Calu3 (cell line): Measurements from ENCODE around the gene FER1L5. TPM values are rescaled to one million over a fixed set of nuclear protein-coding genes. Genes with fewer than 3 reads are reported as not detected.

Experiments used
- BruUV-seq: library from RNA; stranded (reverse); fragments of 400-500 nt; replicated peaks from 2 replicates; lab custom pipeline; 2021; lab: Mats Ljungman, UMichigan
- CTCF ChIA-PET: fragments of 300-600 bp; sonication (Branson Sonifier 250); formaldehyde crosslinking; loops from one replicate; lab custom pipeline; 2022; ENCODE audit warnings: antibody characterized with exemption; lab: Charles Lee
- DNase-seq: peaks from one replicate; pipeline ENCODE4 v3.0.0; 2022
- H3K27ac Mint-ChIP-seq: one replicate; pipeline ENCODE4 v1.8.0; 2022; ENCODE audit warnings: mixed read lengths; ENCODE audit not compliant: unreplicated experiment
- H3K27me3 Mint-ChIP-seq: one replicate; pipeline ENCODE4 v1.8.0; 2022; ENCODE audit warnings: mixed read lengths; ENCODE audit not compliant: unreplicated experiment
- H3K36me3 Mint-ChIP-seq: one replicate; pipeline ENCODE4 v1.8.0; 2022; ENCODE audit warnings: mild to moderate bottlenecking, moderate library complexity, mixed read lengths; ENCODE audit not compliant: insufficient read depth, unreplicated experiment
- H3K4me1 Mint-ChIP-seq: one replicate; pipeline ENCODE4 v1.8.0; 2022; ENCODE audit warnings: mild to moderate bottlenecking, low read depth, mixed read lengths; ENCODE audit not compliant: unreplicated experiment
- H3K4me3 Mint-ChIP-seq: one replicate; pipeline ENCODE4 v1.8.0; 2022; ENCODE audit warnings: mild to moderate bottlenecking, low read depth, moderate library complexity, mixed read lengths; ENCODE audit not compliant: unreplicated experiment
- H3K9me3 Mint-ChIP-seq: one replicate; pipeline ENCODE4 v1.8.0; 2022; ENCODE audit warnings: low read depth, mixed read lengths; ENCODE audit not compliant: unreplicated experiment
- intact Hi-C: fragments of 100-400 bp; cut with micrococcal nuclease; formaldehyde crosslinking; loops from one replicate; pipeline ENCODE4 v1.10.0; 2022; ENCODE audit not compliant: unreplicated experiment
- total RNA-seq: library from RNA; stranded (reverse); gene quantifications from 2 replicates; pipeline ENCODE4 v1.2.3, GENCODE V29; 2022
- TF ChIP-seq, protein P1 (sequence below): fragments of 200-600 bp; IDR thresholded peaks from one replicate; pipeline ENCODE4 v1.8.0; 2022; ENCODE audit warnings: antibody characterized with exemption; ENCODE audit not compliant: unreplicated experiment

The FER1L5 gene
- total RNA-seq, 1 experiment from 2014 or later, result not detected

DNA sequence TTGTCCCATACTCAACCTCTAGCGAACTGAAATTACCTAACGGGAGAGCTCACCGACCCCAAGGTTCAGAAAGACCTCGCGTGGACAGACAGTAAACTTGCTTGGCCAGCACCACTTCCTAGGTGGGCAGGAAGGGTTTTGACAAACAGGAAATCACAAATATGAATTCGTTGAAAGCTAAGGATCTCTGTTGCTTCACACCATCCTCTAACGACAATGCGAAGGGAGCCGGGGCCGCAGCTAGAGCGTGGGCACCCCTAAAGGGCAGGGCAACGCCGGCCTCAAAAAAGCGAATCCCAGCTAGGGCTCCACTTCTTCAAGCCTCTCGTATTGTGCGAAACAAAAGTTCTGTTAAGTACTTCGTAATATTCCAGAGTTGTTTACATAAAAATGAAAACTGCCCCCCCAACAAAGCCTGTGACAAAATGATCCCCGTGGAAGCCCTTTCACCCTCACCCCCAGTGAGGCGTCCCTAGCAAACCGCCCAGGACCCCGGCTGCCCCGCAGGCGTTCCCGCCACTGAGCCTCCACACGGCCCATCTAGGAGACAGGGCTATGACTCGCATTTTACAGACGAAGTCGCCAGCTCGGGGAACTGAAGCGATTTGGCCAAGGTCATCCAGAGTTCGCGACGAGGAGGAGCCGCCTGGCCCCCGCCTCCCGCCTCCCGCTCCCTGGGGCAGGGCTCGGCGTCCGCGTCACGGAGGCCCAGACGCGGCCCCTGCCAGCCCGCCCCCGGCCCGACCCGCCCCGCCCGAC, 5.0 kb upstream of the FER1L5 start:
- H3K36me3 Mint-ChIP-seq, result peaks cover 42% of the 10 kb centered on the region
- BruUV-seq, result no TSS peak
- intact Hi-C loops, result loop anchor here (5.0 kb wide), 2 partner anchors 125 to 180 kb away; partner anchors contain the start of genes CNNM3 and CNNM4
- CTCF ChIA-PET, result interaction anchor here (0.7 to 2.4 kb wide), 7 partner anchors 28 to 273 kb away, joined by 3 to 7 read pairs (median 3); no protein-coding TSS in a partner anchor
- H3K4me1 Mint-ChIP-seq, result peaks cover 19% of the 10 kb centered on the region
- H3K27ac Mint-ChIP-seq, result peak overlapping the region; percentile 60
- DNase-seq, result peak; percentile 89
- TF ChIP-seq, protein P1, sequence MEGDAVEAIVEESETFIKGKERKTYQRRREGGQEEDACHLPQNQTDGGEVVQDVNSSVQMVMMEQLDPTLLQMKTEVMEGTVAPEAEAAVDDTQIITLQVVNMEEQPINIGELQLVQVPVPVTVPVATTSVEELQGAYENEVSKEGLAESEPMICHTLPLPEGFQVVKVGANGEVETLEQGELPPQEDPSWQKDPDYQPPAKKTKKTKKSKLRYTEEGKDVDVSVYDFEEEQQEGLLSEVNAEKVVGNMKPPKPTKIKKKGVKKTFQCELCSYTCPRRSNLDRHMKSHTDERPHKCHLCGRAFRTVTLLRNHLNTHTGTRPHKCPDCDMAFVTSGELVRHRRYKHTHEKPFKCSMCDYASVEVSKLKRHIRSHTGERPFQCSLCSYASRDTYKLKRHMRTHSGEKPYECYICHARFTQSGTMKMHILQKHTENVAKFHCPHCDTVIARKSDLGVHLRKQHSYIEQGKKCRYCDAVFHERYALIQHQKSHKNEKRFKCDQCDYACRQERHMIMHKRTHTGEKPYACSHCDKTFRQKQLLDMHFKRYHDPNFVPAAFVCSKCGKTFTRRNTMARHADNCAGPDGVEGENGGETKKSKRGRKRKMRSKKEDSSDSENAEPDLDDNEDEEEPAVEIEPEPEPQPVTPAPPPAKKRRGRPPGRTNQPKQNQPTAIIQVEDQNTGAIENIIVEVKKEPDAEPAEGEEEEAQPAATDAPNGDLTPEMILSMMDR, result no peak
- H3K27me3 Mint-ChIP-seq, result no peaks in the 10 kb centered on the region
- H3K9me3 Mint-ChIP-seq, result no peaks in the 10 kb centered on the region
- H3K4me3 Mint-ChIP-seq, result peak overlapping the region; percentile 79

- TSS peak; percentile 79 for BruUV-seq
- peaks cover 38% of the 10 kb centered on the region for H3K36me3 Mint-ChIP-seq
- DNase-seq, result peak; percentile 93
- no peaks in the 10 kb centered on the region for H3K9me3 Mint-ChIP-seq
- intact Hi-C loops, result loop anchor here (5.0 kb wide), 2 partner anchors 124 to 179 kb away; partner anchors contain the start of genes CNNM3 and CNNM4
- TF ChIP-seq, protein P1, result no peak
- H3K27ac Mint-ChIP-seq, result peak within 1 kb of the TSS; percentile 60
- CTCF ChIA-PET, result interaction anchor here (0.7 to 2.4 kb wide), 5 partner anchors 27 to 274 kb away, joined by 3 to 7 read pairs (median 3); no protein-coding TSS in a partner anchor
- H3K4me3 Mint-ChIP-seq, result peak within 1 kb of the TSS; percentile 79
- peaks cover 19% of the 10 kb centered on the region for H3K4me1 Mint-ChIP-seq
- no peaks in the 10 kb centered on the region for H3K27me3 Mint-ChIP-seq
Observed at GRCh38 chr2:96638144-96639121, 4.1 kb upstream of the FER1L5 start, which contains the start of gene KANSL3. Gene KANSL3 (minus strand): TSS chr2:96638312. CDS start chr2:96637135, 1,177 bp downstream.

GRCh38 chr2:96647681-96648080, 5.1 kb downstream of the FER1L5 start:
- intact Hi-C loops, result no loop called here
- CTCF ChIA-PET, result no interaction called here
- no peaks in the 10 kb centered on the region for H3K36me3 Mint-ChIP-seq
- no peaks in the 10 kb centered on the region for H3K9me3 Mint-ChIP-seq
- BruUV-seq, result no TSS peak
- no peak overlapping the region for H3K4me3 Mint-ChIP-seq
- TF ChIP-seq, protein P1, result no peak
- H3K4me1 Mint-ChIP-seq, result no peaks in the 10 kb centered on the region
- H3K27me3 Mint-ChIP-seq, result peaks cover 43% of the 10 kb centered on the region
- no peak for DNase-seq
- H3K27ac Mint-ChIP-seq, result no peak overlapping the region

DNA sequence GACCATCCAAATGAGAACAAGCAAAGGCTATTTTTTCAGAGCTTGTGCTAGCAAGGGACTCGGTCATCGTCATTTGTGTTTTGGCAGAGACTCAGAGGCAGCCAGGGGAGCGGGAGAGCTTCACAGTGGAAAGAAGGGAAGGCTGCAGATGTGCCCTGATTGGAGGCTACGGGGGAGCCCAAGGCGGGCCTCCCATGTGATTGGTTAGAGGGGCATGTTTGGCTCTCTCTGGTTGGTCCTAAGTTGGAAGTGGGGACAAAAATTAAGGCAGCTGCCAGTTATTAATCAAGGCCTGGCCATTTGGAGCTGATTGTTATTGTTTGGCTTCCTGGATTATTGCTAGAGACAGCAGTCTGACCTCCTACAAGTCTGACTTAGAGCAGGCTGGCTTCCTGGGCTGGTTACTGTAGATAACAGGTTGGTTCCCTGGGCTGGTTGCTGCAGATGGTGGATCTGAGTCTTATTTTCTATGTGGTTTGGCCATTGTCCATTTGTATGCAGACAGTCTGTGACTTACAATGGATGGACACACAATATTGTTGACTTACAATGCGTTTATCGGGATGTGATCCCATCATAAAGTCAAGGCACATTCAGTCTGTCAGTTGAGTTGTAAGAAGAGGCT, 5.9 kb downstream of the FER1L5 start:
- no peak overlapping the region for H3K27ac Mint-ChIP-seq
- CTCF ChIA-PET, result interaction anchor here (1.0 kb wide), 1 partner anchor 17 kb away, joined by 3 read pairs; no protein-coding TSS in a partner anchor
- intact Hi-C loops, result no loop called here

More for the DNA sequence above, 5.9 kb downstream of the FER1L5 start:
- no peak for DNase-seq
- TF ChIP-seq, protein P1, result no peak
- H3K27me3 Mint-ChIP-seq, result peaks cover 43% of the 10 kb centered on the region
- H3K4me3 Mint-ChIP-seq, result no peak overlapping the region
- no peaks in the 10 kb centered on the region for H3K36me3 Mint-ChIP-seq
- BruUV-seq, result no TSS peak
- H3K9me3 Mint-ChIP-seq, result no peaks in the 10 kb centered on the region
- no peaks in the 10 kb centered on the region for H3K4me1 Mint-ChIP-seq
